NOMO-1 (cell line): ENCODE results near the gene DPEP2.
A peak's percentile ranks its signal among the peaks of the same experiment; 100 is the strongest.
"Not testable (repeated sequence)": the region's sequence is repeated elsewhere in the genome, so short reads cannot be mapped to it uniquely, and the experiment has no call there.

Source experiments
- DNase-seq, 2 experiments: peaks; one replicate each; lab custom pipeline; 2025; ENCODE audit not compliant: unreplicated experiment in 2 of 2; lab: John Stamatoyannopoulos, UW

Gene DPEP2, protein sequence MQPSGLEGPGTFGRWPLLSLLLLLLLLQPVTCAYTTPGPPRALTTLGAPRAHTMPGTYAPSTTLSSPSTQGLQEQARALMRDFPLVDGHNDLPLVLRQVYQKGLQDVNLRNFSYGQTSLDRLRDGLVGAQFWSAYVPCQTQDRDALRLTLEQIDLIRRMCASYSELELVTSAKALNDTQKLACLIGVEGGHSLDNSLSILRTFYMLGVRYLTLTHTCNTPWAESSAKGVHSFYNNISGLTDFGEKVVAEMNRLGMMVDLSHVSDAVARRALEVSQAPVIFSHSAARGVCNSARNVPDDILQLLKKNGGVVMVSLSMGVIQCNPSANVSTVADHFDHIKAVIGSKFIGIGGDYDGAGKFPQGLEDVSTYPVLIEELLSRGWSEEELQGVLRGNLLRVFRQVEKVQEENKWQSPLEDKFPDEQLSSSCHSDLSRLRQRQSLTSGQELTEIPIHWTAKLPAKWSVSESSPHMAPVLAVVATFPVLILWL

GRCh38 chr16:67998779-67999688 lies at the start of gene DPEP2:
Gene DPEP2 (minus strand): TSS chr16:67999484. CDS start chr16:67993212, 6,272 bp downstream.
- DNase-seq = peak; percentile 88 to 91

DNA sequence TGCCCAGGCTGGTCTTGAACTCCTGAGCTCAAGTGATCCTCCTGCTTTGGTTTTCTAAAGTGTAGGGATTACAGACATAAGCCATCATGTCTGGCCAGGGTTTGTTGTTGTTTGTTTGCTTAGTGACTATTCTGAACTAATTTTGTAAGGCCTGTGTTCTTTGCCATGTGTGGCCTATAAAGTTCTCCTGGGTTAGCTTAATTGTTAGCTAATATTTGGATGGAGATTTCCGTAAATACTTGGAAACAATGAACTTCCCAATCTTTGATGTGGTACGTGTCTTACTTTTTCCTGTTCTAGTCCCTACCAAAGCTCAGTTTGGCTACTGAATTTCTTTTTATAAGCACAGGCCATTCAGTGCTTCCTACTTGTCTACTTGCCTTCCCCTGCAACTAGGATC lies 48.7 kb upstream of the DPEP2 start:
- DNase-seq = no peak

- DNase-seq = no peak
Measured at GRCh38 chr16:68046106-68046505, 46.8 kb upstream of the DPEP2 start.

DNA sequence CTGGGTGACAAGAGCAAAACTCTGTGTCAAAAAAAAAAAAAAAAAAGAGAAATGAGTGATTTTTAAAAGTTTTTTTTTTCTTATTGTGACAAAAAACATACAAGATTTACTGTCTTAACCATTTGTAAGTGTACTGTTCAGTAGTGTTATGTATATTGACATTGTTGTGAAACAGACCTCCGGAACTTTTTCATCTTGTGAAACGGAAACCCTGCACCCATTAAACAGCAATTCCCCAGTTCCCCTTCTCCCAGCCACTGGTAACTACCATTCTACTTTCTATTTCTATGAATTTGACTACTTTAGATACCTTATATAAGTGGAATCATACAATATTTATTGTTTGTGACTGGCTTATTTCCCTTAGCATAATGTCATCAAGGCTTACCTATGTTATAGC lies 42.5 kb upstream of the DPEP2 start:
- DNase-seq = peak; percentile 33 to 90

GRCh38 chr16:68040506-68041288 lies 41.4 kb upstream of the DPEP2 start:
- peak; percentile 67 to 75 for DNase-seq

DNA sequence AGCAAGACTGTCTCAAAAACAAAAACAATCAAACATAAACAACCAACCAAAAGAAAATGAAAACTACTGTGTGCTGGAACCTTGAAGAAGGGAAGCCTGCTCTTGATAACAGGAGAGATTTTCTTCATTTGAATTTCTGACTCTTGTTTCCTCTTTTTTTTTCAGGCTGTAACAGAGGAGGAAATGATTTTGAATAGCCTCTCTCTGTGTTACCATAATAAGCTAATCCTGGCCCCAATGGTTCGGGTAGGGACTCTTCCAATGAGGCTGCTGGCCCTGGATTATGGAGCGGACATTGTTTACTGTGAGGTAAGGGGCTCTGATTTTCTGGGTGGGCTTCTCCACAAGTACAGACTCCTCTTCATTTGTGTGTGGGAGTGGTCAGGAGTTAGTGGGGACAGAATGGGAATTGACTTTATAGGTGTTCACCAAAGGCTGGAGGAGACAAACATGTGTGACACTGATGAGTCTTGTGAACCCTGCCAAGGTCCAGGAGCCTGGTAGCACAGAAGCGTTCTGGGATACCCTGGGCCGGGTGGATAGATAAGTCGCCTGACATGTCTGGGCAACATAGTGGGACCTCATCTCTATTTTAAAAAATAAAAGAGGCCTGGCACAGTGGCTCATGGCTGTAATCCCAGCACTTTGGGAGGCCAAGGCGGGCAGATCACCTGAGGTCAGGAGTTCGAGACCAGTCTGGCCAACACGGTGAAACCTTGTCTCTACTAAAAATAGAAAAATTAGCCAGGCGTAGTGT lies 38.7 kb upstream of the DPEP2 start:
- peak; percentile 15 to 66 for DNase-seq

DNA sequence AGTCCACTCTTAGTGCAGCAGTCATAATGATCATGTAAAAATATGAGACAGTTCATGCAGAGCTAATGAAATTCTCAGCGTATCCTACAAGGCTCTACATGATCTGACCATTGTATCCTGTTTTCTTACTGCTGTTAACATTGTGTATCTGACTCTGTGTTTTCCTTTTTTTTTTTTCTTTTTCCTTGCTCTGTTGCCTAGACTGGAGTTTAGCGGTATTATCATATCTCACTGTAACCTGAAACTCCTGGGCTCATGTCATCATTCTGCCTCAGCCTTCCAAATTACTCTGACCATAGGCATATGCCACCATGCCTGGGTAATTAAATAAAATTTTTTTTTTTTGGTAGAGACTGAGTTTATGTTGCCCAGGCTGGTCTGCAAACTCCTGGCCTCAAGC lies 35.9 kb upstream of the DPEP2 start:
- no peak for DNase-seq

DNA sequence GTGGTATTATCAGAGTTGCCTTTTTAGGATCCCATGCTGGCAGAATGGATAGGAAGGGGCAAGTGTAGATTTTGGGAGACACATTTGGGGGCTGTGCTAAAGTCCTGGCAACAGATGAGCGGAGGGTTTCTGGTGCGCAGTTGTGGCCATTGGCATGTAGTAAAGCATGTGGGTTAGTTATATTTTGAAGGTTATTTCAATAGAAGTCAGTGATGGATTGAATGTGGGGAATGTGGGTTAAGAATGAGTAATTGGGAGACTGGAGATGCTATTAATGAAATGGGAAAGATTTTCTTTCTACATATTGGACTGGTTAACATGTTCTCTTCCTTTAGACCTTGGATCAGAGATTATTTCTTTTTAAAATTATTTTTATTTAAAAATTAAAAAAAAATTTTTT lies 33.8 kb upstream of the DPEP2 start:
- no peak for DNase-seq

- DNase-seq = no peak
Measured at GRCh38 chr16:68031951-68032350, 32.7 kb upstream of the DPEP2 start.

- not testable (repeated sequence) for DNase-seq
Measured at GRCh38 chr16:68030108-68030507, 30.8 kb upstream of the DPEP2 start.

GRCh38 chr16:68028996-68029395 lies 29.7 kb upstream of the DPEP2 start:
- DNase-seq = no peak

DNA sequence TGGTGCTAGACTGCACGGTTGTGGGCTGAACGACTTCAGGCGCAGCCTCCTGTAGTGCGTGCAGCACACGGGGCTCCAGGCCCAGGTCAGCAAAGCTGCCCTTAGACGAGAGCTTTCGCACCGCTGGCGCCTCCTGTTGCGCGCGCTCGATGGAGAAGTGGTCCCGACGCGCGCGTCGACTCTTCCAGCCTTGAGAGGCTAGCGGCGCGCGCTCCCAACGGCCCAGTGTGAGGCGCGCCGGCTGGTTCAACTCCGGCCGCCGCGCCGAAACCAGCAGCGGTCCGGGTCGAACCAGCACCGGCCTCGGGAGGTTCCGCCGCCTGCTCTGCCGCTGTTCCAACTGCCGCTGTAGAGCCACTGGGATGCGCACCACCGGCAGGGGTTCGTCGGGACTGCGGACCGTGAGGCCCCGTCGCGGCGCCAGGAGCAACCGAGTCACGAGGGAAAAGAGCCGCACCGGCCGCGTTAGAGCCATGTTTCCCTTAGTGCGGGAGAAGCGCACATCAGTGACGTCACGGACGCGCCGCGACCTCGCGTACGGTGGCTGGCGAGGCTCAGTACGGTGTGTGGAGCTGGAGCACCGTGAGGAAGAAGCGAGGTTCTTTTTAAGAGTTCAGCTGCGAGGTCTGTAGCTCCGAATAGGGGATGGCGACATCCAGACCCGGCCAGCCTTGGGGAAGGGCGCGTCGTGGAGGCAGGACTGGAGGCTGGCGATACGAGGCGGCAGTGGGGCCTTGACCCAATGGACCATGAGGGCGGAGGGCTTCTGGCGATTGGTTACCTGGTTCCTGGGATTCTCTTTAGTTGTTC lies 23.6 kb upstream of the DPEP2 start, which contains the start of the genes DDX28 and DUS2:
DDX28 (minus strand) TSS at position 505 of the 810 bp plus-strand sequence; CDS start at position 475, 30 bp downstream.
DUS2 (plus strand) TSS at position 557 of the 810 bp plus-strand sequence. CDS start 14,740 bp downstream, outside the sequence.
- DNase-seq = peak; percentile 76 to 83

DNA sequence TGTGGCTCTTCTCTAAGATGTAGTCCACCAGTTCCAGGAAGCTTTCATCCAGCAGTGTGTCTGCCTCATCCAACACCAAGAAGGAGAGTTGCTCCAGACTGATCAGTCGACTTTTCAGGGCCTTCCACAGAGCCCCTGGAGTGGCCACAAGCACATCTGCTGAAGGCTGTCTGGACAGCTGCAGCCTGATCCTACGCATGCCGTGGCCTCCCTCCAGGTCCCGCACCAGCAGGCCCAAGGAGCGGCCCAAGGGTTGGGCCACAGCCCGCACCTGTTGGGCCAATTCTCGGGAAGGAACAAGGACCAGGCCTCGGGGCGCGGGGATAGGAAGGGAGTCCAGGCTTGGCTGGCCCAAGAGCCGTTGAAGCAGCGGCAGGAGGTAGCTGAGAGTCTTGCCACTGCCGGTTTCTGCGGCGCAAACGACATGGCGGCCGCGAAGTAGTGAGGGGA lies 23.0 kb upstream of the DPEP2 start:
- no peak for DNase-seq

DNA sequence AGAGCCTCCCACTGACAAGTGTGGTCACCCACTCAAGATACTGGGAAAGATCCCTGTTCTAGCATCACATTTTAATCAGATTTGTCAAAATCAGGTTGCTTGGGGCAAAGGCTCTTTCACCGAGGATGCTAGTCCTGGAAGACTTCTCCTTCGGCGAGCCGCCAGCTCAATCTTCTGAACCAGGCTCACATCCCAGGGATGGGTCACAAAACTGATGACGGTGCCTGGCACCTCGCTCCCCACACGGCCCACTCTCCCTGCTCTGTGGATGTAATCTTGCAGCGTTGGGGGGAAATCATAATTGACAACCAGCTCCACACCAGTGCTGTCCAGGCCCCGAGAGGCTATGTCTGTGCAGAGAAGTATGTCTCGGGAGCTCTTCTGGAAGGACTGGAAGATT lies 22.2 kb upstream of the DPEP2 start:
- DNase-seq = no peak

GRCh38 chr16:68019167-68019680 lies 19.9 kb upstream of the DPEP2 start:
- DNase-seq = no peak

- DNase-seq = no peak
Measured at GRCh38 chr16:68015681-68016080, 16.4 kb upstream of the DPEP2 start, which contains the start of gene DPEP2NB. Gene DPEP2NB (minus strand): TSS chr16:68015911. CDS start chr16:68015770, 141 bp downstream.

DNA sequence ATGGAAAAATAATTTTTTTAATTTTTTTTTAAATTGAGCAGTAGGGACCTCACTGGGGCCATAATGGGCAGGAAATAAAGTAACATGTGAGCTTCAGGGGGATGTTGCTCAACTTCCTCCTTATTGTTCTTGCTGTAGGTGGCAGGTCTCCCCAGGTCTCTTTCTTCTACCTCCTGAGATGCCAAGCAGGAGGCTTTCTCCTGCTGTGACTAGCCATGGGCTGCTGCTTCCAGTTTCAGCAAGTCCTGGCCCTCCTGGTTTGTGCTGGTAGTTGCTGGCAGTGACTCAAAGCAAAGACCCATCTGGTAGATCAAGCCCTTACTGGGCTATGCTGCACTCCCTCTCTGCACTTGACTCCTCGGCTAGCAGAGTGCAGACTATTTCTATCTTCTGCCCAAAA lies 14.2 kb upstream of the DPEP2 start:
- peak; percentile 57 to 74 for DNase-seq

GRCh38 chr16:68009872-68010271 lies 10.6 kb upstream of the DPEP2 start:
- DNase-seq = not testable (repeated sequence)
